Prostate gland (tissue), 2 donors: Measurements from ENCODE around the gene PSEN1.

Experiments used
- CTCF ChIP-seq, 4 experiments: fragments of 200-600 bp in 2 of 4; fragments of 450-650 bp in 2 of 4; sonication (generic) in 2 of 4; IDR thresholded peaks; 1 replicate in 3 of 4; 2 replicates in 1 of 4; pipeline ENCODE4 v1.5.1; 2016 to 2019; ENCODE audit warnings: antibody characterized with exemption in 4 of 4, mild to moderate bottlenecking in 2 of 4, moderate library complexity in 2 of 4
- POLR2A ChIP-seq: fragments of 450-650 bp; IDR thresholded peaks from one replicate; pipeline ENCODE4 v1.6.1; 2016; ENCODE audit warnings: antibody characterized with exemption, mild to moderate bottlenecking
- POLR2AphosphoS5 ChIP-seq: sonication (generic); formaldehyde crosslinking; IDR thresholded peaks from one replicate; pipeline ENCODE4 v1.6.1; 2017; ENCODE audit warnings: antibody characterized with exemption

DNA sequence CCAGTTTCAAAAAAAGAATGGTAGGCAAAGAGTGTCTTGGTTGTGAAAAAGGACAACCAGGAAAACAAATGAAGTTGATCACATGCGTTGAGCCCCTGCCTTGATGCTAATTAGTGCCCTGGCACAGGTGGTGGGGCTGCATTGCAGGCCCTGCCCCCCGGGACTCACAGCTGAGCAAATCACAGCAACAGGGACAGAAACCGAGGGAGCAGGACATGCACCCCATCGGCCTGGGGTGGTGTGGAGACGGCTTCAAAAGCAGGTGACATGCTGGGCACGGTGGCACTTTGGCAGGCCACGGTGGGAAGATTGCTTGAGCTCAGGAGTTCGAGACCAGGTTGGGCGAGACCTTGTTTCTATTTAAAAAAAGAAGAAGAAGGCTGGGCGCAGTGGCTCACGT, 99.8 kb downstream of the PSEN1 start:
- TF ChIP-seq CTCF (IDR thresholded peaks at IDR 0.05) (no peak), POLR2A (no peak), POLR2AphosphoS5 (no peak)
